H9 (cell line): Measurements from ENCODE around the gene SPRR4. TPM values are rescaled to one million over a fixed set of nuclear protein-coding genes. Genes with fewer than 3 reads are reported as not detected.

Source experiments
- DNase-seq: peaks from one replicate; pipeline ENCODE4 v3.0.0-alpha.2; 2017
- H2AFZ ChIP-seq: one replicate; pipeline ENCODE4 v1.6.1; 2013; ENCODE audit warnings: mild to moderate bottlenecking, low read length, control low read depth, moderate library complexity
- H2AK5ac ChIP-seq: 2 replicates; pipeline ENCODE4 v1.6.1; 2013; ENCODE audit warnings: low read length, control low read depth, mixed read lengths; ENCODE audit not compliant: insufficient read length
- H2BK120ac ChIP-seq: one replicate; pipeline ENCODE4 v1.6.1; 2013; ENCODE audit warnings: low read depth, mild to moderate bottlenecking, low read length, control low read depth, inconsistent platforms; ENCODE audit not compliant: poor library complexity, severe bottlenecking
- H2BK12ac ChIP-seq: 2 replicates; pipeline ENCODE4 v1.6.1; 2013; ENCODE audit warnings: low read length, control low read depth, mixed read lengths, low read depth; ENCODE audit not compliant: insufficient read length
- H2BK15ac ChIP-seq: 2 replicates; pipeline ENCODE4 v1.6.1; 2013; ENCODE audit warnings: low read depth, low read length, control low read depth
- H2BK20ac ChIP-seq: one replicate; pipeline ENCODE4 v1.6.1; 2013; ENCODE audit warnings: low read depth, mild to moderate bottlenecking, low read length, control low read depth, inconsistent platforms; ENCODE audit not compliant: poor library complexity, severe bottlenecking
- H2BK5ac ChIP-seq: 2 replicates; pipeline ENCODE4 v1.6.1; 2013; ENCODE audit warnings: low read length, control low read depth, mixed read lengths; ENCODE audit not compliant: insufficient read length
- H3K14ac ChIP-seq: 2 replicates; pipeline ENCODE4 v1.6.1; 2013; ENCODE audit warnings: low read length, control low read depth; ENCODE audit not compliant: insufficient read depth
- H3K18ac ChIP-seq: 2 replicates; pipeline ENCODE4 v1.6.1; 2013; ENCODE audit warnings: low read depth, mild to moderate bottlenecking, mixed read lengths, low read length, control low read depth; ENCODE audit not compliant: insufficient read length
- H3K23ac ChIP-seq: 2 replicates; pipeline ENCODE4 v1.6.1; 2013; ENCODE audit warnings: low read length, control low read depth, mixed read lengths, low read depth; ENCODE audit not compliant: insufficient read length
- H3K23me2 ChIP-seq: 2 replicates; pipeline ENCODE4 v1.6.1; 2013; ENCODE audit warnings: low read depth, mild to moderate bottlenecking, mixed read lengths, low read length, control low read depth; ENCODE audit not compliant: insufficient read length, poor library complexity, severe bottlenecking
- H3K27ac ChIP-seq: 2 replicates; pipeline ENCODE4 v1.5.1; 2013; ENCODE audit warnings: low read length, control low read depth, mixed read lengths, low read depth; ENCODE audit not compliant: insufficient read length
- H3K27me3 ChIP-seq: 2 replicates; pipeline ENCODE4 v1.6.1; 2013; ENCODE audit warnings: low read length, control low read depth, inconsistent platforms; ENCODE audit not compliant: insufficient read depth
- H3K4ac ChIP-seq: 2 replicates; pipeline ENCODE4 v1.6.1; 2013; ENCODE audit warnings: low read depth, mild to moderate bottlenecking, control low read depth, inconsistent platforms, low read length, moderate library complexity
- H3K4me1 ChIP-seq: 2 replicates; pipeline ENCODE4 v1.6.1; 2013; ENCODE audit warnings: low read length, control low read depth, inconsistent platforms; ENCODE audit not compliant: insufficient read depth
- H3K4me2 ChIP-seq: 2 replicates; pipeline ENCODE4 v1.6.1; 2013; ENCODE audit warnings: low read length, control low read depth, mixed read lengths; ENCODE audit not compliant: insufficient read length, insufficient read depth
- H3K56ac ChIP-seq: 2 replicates; pipeline ENCODE4 v1.6.1; 2013; ENCODE audit warnings: low read depth, mild to moderate bottlenecking, mixed read lengths, low read length, control low read depth; ENCODE audit not compliant: insufficient read length
- H3K79me1 ChIP-seq: 2 replicates; pipeline ENCODE4 v1.6.1; 2013; ENCODE audit warnings: low read depth, mild to moderate bottlenecking, moderate library complexity, low read length, control low read depth, inconsistent platforms; ENCODE audit not compliant: insufficient read depth, poor library complexity, severe bottlenecking
- H3K79me2 ChIP-seq: 2 replicates; pipeline ENCODE4 v1.6.1; 2013; ENCODE audit warnings: low read length, control low read depth, inconsistent platforms; ENCODE audit not compliant: insufficient read depth
- H3K9ac ChIP-seq: 2 replicates; pipeline ENCODE4 v1.6.1; 2013; ENCODE audit warnings: low read length, control low read depth, mixed read lengths; ENCODE audit not compliant: insufficient read length; ENCODE audit errors: extremely low read depth
- H3K9me3 ChIP-seq: one replicate; pipeline ENCODE4 v1.6.1; 2013; ENCODE audit warnings: low read depth, low read length, inconsistent platforms; ENCODE audit not compliant: control insufficient read depth
- H3T11ph ChIP-seq: one replicate; pipeline ENCODE4 v1.6.1; 2013; ENCODE audit warnings: mild to moderate bottlenecking, low read length, control low read depth, inconsistent platforms
- H4K20me1 ChIP-seq: one replicate; pipeline ENCODE4 v1.6.1; 2013; ENCODE audit not compliant: control insufficient read depth, insufficient read length, insufficient read depth
- H4K5ac ChIP-seq: 2 replicates; pipeline ENCODE4 v1.6.1; 2013; ENCODE audit warnings: low read depth, mild to moderate bottlenecking, mixed read lengths, low read length, control low read depth; ENCODE audit not compliant: insufficient read length
- H4K8ac ChIP-seq: replicated peaks from 2 replicates; pipeline ENCODE4 v1.6.1; 2013; ENCODE audit warnings: low read length, control low read depth, mixed read lengths, low read depth; ENCODE audit not compliant: insufficient read length
- H4K91ac ChIP-seq: 2 replicates; pipeline ENCODE4 v1.6.1; 2013; ENCODE audit warnings: low read depth, mild to moderate bottlenecking, moderate library complexity, mixed read lengths, low read length, control low read depth; ENCODE audit not compliant: insufficient read length
- H3K27ac Mint-ChIP-seq, 3 experiments: 2 replicates in 2 of 3; 3 replicates in 1 of 3; pipeline ENCODE4 v1.8.0; 2020 to 2021; ENCODE audit warnings: mixed read lengths in 3 of 3, mild to moderate bottlenecking in 1 of 3, moderate library complexity in 1 of 3
- H3K27me3 Mint-ChIP-seq: 2 replicates; pipeline ENCODE4 v1.8.0; 2021; ENCODE audit warnings: low read depth, mild to moderate bottlenecking, moderate library complexity, mixed read lengths
- H3K36me3 Mint-ChIP-seq, 3 experiments: 2 replicates in 2 of 3; 3 replicates in 1 of 3; pipeline ENCODE4 v1.8.0; 2020 to 2021; ENCODE audit warnings: low read depth in 3 of 3, mixed read lengths in 3 of 3; ENCODE audit not compliant: insufficient read depth in 1 of 3
- H3K4me1 Mint-ChIP-seq, 2 experiments: 2 replicates each; pipeline ENCODE4 v1.8.0; 2020; ENCODE audit warnings: mixed read lengths in 2 of 2
- H3K4me3 Mint-ChIP-seq, 2 experiments: 2 replicates in 1 of 2; 3 replicates in 1 of 2; pipeline ENCODE4 v1.8.0; 2020 to 2021; ENCODE audit warnings: mild to moderate bottlenecking in 2 of 2, mixed read lengths in 2 of 2, moderate library complexity in 1 of 2
- H3K9me3 Mint-ChIP-seq, 2 experiments: 2 replicates in 1 of 2; 3 replicates in 1 of 2; pipeline ENCODE4 v1.8.0; 2020; ENCODE audit warnings: mild to moderate bottlenecking in 2 of 2, mixed read lengths in 2 of 2, moderate library complexity in 1 of 2
- CTCF ChIP-seq: fragments of 200-600 bp; sonication (generic); conservative IDR thresholded peaks from 3 replicates; pipeline ENCODE4 v1.8.0; 2021; ENCODE audit warnings: antibody characterized with exemption, mild to moderate bottlenecking
- WGBS: extraction: QIAGEN DNeasy Blood & Tissue Kit; methylation state at CpG from one replicate; pipeline ENCODE4 v1.1.7; 2013; ENCODE audit warnings: missing lambda C conversion rate, low lambda C conversion rate, mixed read lengths; ENCODE audit not compliant: insufficient read length; ENCODE audit errors: extremely low coverage; 5-methylcytosine and 5-hydroxymethylcytosine counted together
- total RNA-seq: library from RNA; stranded (reverse); gene quantifications from 2 replicates; pipeline ENCODE4 v1.2.1, GENCODE V29; 2021

SPRR4 gene
- total RNA-seq, 1 experiment from 2014 or later = not detected

- Histone ChIP-seq H2BK20ac (no peak overlapping the region), H2AK5ac (no peak overlapping the region), H3K9ac (no peak overlapping the region), H3K14ac (no peak overlapping the region), H2BK15ac (no peak overlapping the region), H3K4ac (no peak overlapping the region), H2AFZ (no peak overlapping the region), H3K56ac (no peak overlapping the region), H3K4me2 (no peak overlapping the region), H3K9me3 (no peaks in the 10 kb centered on the region), H4K20me1 (no peaks in the 10 kb centered on the region), H3K18ac (no peak overlapping the region), H2BK5ac (no peak overlapping the region), H3K23me2 (no peaks in the 10 kb centered on the region), H3K79me2 (no peaks in the 10 kb centered on the region), H3K4me1 (no peaks in the 10 kb centered on the region), H4K8ac (no peak overlapping the region), H2BK120ac (no peak overlapping the region), H3T11ph (no peak overlapping the region), H3K27ac (no peak overlapping the region), H3K79me1 (no peaks in the 10 kb centered on the region), H4K5ac (no peak overlapping the region), H3K27me3 (no peaks in the 10 kb centered on the region), H2BK12ac (no peak overlapping the region), H3K23ac (no peak overlapping the region), H4K91ac (no peak overlapping the region)
- Mint-ChIP-seq H3K27ac (no peak overlapping the region), H3K36me3 (peaks cover 0 to 4% (median 3%) of the 10 kb centered on the region in 3 experiments; a peak in 3 of 7 replicates), H3K9me3 (peaks cover 37 to 44% of the 10 kb centered on the region in 2 experiments), H3K27me3 (no peaks in the 10 kb centered on the region; the same call in 1 of the 2 replicates), H3K4me3 (no peak overlapping the region), H3K4me1 (no peaks in the 10 kb centered on the region)
- WGBS = no CpG with 5 or more reads among the region's 2 CpGs
- no peak for TF ChIP-seq CTCF
- no peak for DNase-seq
Measured at GRCh38 chr1:152933196-152933595, 37.3 kb upstream of the SPRR4 start.
